DND-41 (cell line): ENCODE data around the gene SOD1.

ENCODE experiments used
- EZH2 ChIP-seq: IDR thresholded peaks from 3 replicates; pipeline ENCODE4 v1.6.1; 2012; ENCODE audit warnings: borderline replicate concordance, low read depth, mild to moderate bottlenecking, moderate library complexity, low read length, inconsistent platforms; ENCODE audit not compliant: severe bottlenecking
- TF ChIP-seq, protein P1 (sequence below): IDR thresholded peaks from 2 replicates; pipeline ENCODE4 v1.5.1; 2012; ENCODE audit warnings: borderline replicate concordance, low read length, moderate library complexity, mild to moderate bottlenecking; ENCODE audit not compliant: poor library complexity, severe bottlenecking; ENCODE audit errors: extremely low read depth

DNA sequence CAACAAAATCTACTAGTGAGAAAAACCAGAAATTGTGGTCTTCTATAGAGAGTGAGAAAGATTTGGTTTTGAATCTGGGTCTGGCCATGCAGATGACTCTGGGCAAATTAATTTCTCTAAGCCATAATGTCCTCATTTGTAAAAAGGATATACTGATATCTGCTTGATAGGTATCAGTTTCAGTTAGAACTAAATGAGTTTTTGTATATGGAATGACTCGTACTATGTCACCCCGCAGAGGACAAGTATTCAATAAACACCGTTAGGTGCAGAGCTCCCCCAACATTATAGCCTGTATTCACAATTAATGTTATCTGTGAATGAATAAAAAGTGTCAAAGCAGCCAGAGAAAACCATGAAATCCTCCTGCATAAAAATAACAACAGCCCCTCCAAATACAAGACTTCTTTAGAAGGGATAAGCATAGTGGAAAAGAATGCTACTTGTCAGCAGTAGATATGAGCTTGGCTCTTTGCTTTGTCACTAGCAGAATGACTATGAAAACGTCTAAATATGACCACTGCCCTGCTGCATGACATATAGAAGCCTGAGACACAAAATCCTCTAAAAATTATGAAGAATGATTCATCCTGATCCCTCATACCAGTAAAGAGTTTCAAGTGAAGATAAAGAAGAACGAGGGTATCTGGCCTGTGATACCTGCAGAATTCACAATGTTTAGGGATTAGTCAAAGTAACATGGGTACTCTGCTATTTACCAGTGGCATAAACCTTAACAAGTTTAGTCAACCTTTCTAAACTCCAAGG, 54.7 kb downstream of the SOD1 start:
- TF ChIP-seq, protein P1, sequence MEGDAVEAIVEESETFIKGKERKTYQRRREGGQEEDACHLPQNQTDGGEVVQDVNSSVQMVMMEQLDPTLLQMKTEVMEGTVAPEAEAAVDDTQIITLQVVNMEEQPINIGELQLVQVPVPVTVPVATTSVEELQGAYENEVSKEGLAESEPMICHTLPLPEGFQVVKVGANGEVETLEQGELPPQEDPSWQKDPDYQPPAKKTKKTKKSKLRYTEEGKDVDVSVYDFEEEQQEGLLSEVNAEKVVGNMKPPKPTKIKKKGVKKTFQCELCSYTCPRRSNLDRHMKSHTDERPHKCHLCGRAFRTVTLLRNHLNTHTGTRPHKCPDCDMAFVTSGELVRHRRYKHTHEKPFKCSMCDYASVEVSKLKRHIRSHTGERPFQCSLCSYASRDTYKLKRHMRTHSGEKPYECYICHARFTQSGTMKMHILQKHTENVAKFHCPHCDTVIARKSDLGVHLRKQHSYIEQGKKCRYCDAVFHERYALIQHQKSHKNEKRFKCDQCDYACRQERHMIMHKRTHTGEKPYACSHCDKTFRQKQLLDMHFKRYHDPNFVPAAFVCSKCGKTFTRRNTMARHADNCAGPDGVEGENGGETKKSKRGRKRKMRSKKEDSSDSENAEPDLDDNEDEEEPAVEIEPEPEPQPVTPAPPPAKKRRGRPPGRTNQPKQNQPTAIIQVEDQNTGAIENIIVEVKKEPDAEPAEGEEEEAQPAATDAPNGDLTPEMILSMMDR: no peak
- no peak for TF ChIP-seq EZH2
